Neural crest cell (in vitro differentiated cells): ENCODE measurements around the gene SLC4A9. TPM values are rescaled to one million over a fixed set of nuclear protein-coding genes. Genes with fewer than 3 reads are reported as not detected.

ENCODE experiments used
- DNase-seq: peaks from one replicate; pipeline ENCODE4 v3.0.0; 2021; ENCODE audit warnings: low read depth, mixed read lengths, low spot score
- H3K27ac Mint-ChIP-seq: one replicate; pipeline ENCODE4 v1.8.0; 2021; ENCODE audit warnings: mild to moderate bottlenecking, mixed read lengths; ENCODE audit not compliant: unreplicated experiment
- H3K27me3 Mint-ChIP-seq: 2 replicates; pipeline ENCODE4 v1.8.0; 2021; ENCODE audit warnings: low read depth, mild to moderate bottlenecking, mixed read lengths
- H3K36me3 Mint-ChIP-seq: 2 replicates; pipeline ENCODE4 v1.8.0; 2021; ENCODE audit warnings: low read depth, mild to moderate bottlenecking, mixed read lengths
- H3K4me1 Mint-ChIP-seq: 2 replicates; pipeline ENCODE4 v1.8.0; 2021; ENCODE audit warnings: mixed read lengths
- H3K4me3 Mint-ChIP-seq: one replicate; pipeline ENCODE4 v1.8.0; 2021; ENCODE audit warnings: mild to moderate bottlenecking, mixed read lengths
- H3K9me3 Mint-ChIP-seq: 2 replicates; pipeline ENCODE4 v1.8.0; 2021; ENCODE audit warnings: mixed read lengths
- total RNA-seq: library from RNA; stranded (reverse); gene quantifications from 2 replicates; pipeline ENCODE4 v1.2.1, GENCODE V29; 2021
- TF ChIP-seq, protein P1 (sequence below): fragments of 200-600 bp; sonication (generic); conservative IDR thresholded peaks from 2 replicates; pipeline ENCODE4 v1.5.0; 2021; ENCODE audit warnings: antibody characterized with exemption, mild to moderate bottlenecking

SLC4A9 gene
- total RNA-seq, 1 donor from 2014 or later: not detected

DNA sequence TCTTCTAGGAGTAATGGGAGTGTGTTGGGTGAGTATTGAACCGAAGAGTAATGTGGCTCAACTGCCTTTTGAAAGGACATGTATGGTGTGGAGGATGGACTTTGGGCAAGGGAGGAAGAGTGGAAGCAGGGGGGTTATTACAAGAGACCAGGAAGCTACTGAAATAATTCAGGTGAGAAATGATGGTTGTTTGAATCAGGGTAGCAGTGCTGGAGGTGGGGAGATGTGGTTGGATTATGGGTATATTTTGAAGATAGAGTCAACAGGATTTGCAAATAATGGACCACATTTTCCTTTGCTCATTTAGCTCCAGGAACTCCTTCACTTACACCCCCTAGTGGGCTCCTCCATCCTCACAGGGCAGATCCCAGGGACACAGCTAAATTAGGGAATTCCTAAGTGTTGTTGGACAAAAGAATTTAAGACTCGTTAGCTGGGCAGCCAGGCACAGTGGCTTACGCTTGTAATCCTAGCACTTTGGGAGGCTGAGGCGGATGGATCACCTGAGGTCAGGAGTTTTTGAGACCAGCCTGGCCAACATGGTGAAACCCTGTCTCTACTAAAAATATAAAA is 1.2 kb upstream of the SLC4A9 start:
- H3K4me3 Mint-ChIP-seq: no peak overlapping the region
- H3K36me3 Mint-ChIP-seq: no peaks in the 10 kb centered on the region
- DNase-seq: no peak
- H3K27me3 Mint-ChIP-seq: no peaks in the 10 kb centered on the region
- H3K9me3 Mint-ChIP-seq: no peaks in the 10 kb centered on the region
- peak overlapping the region; percentile 69 for H3K27ac Mint-ChIP-seq
- peaks cover 14% of the 10 kb centered on the region for H3K4me1 Mint-ChIP-seq
- TF ChIP-seq, protein P1, sequence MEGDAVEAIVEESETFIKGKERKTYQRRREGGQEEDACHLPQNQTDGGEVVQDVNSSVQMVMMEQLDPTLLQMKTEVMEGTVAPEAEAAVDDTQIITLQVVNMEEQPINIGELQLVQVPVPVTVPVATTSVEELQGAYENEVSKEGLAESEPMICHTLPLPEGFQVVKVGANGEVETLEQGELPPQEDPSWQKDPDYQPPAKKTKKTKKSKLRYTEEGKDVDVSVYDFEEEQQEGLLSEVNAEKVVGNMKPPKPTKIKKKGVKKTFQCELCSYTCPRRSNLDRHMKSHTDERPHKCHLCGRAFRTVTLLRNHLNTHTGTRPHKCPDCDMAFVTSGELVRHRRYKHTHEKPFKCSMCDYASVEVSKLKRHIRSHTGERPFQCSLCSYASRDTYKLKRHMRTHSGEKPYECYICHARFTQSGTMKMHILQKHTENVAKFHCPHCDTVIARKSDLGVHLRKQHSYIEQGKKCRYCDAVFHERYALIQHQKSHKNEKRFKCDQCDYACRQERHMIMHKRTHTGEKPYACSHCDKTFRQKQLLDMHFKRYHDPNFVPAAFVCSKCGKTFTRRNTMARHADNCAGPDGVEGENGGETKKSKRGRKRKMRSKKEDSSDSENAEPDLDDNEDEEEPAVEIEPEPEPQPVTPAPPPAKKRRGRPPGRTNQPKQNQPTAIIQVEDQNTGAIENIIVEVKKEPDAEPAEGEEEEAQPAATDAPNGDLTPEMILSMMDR: peak; percentile 55

DNA sequence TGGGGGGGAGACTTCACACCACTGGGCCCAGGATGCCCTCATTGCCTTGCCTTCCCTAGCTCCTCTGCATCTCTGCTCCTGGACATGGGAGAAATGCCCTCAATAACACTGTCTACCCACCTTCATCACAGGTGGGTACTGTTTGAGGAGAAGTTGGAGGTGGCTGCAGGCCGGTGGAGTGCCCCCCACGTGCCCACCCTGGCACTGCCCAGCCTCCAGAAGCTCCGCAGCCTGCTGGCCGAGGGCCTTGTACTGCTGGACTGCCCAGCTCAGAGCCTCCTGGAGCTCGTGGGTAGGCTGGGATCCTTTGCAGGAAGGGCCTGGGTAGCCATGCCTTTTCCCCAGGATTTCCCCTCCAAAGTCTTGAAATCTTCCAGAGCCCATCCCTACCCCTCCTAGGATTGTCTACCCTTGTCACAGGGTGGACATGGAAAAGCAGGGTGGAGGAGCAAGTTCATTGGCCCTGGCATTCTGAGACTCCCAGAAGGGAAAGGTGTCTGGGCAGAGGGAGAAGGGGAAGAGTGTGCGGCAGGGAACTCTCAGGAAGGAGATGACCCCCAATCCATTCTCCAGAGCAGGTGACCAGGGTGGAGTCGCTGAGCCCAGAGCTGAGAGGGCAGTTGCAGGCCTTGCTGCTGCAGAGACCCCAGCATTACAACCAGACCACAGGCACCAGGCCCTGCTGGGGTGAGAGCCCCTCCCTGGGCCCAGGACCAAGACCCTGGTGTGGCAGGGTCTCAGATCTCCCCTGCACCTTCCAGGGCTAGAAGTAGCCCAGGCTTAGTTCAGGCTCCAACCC is 886 bp downstream of the SLC4A9 start:
- no peaks in the 10 kb centered on the region for H3K9me3 Mint-ChIP-seq
- no peaks in the 10 kb centered on the region for H3K36me3 Mint-ChIP-seq
- TF ChIP-seq, protein P1: no peak
- H3K27me3 Mint-ChIP-seq: no peaks in the 10 kb centered on the region
- no peak for DNase-seq
- no peak overlapping the region for H3K4me3 Mint-ChIP-seq
- H3K4me1 Mint-ChIP-seq: peaks cover 14% of the 10 kb centered on the region
- no peak overlapping the region for H3K27ac Mint-ChIP-seq

DNA sequence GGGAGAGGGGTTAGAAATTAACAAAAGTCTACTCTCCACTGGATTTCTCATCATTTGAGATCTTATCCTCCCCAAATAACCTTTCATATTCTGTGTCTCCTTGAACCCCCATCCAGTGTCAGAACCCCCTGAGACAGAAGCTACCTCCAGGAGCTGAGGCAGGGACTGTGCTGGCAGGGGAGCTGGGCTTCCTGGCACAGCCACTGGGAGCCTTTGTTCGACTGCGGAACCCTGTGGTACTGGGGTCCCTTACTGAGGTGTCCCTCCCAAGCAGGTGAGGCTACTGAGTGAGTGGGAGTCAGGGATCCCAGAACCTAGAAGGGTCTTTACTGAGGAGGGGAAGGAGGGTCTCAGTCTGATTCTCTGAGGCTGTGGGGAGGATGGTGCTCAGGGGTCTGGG is 1.9 kb downstream of the SLC4A9 start:
- Mint-ChIP-seq H3K27me3 (no peaks in the 10 kb centered on the region), H3K27ac (no peak overlapping the region), H3K9me3 (no peaks in the 10 kb centered on the region), H3K36me3 (no peaks in the 10 kb centered on the region), H3K4me1 (peaks cover 14% of the 10 kb centered on the region), H3K4me3 (no peak overlapping the region)
- TF ChIP-seq, protein P1: no peak
- no peak for DNase-seq

DNA sequence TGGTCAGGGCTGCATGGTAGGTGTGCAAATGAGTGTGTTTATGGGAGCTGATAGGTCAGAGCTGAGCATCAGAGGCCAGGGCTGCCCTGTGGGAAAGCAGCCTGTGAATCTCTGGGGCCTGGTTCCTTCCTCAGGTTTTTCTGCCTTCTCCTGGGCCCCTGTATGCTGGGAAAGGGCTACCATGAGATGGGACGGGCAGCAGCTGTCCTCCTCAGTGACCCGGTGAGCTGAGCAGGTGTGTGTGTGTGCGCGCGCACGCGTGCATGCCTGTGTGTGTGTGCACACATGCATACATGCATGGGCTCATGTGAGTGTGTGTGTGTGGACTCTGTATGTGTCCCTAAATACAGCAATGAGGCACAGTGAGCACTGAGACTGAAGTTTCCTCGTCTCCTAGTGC is 2.3 kb downstream of the SLC4A9 start:
- Mint-ChIP-seq H3K36me3 (no peaks in the 10 kb centered on the region), H3K4me3 (no peak overlapping the region), H3K27me3 (no peaks in the 10 kb centered on the region), H3K9me3 (no peaks in the 10 kb centered on the region), H3K27ac (no peak overlapping the region), H3K4me1 (peaks cover 14% of the 10 kb centered on the region)
- DNase-seq: no peak
- TF ChIP-seq, protein P1: no peak

DNA sequence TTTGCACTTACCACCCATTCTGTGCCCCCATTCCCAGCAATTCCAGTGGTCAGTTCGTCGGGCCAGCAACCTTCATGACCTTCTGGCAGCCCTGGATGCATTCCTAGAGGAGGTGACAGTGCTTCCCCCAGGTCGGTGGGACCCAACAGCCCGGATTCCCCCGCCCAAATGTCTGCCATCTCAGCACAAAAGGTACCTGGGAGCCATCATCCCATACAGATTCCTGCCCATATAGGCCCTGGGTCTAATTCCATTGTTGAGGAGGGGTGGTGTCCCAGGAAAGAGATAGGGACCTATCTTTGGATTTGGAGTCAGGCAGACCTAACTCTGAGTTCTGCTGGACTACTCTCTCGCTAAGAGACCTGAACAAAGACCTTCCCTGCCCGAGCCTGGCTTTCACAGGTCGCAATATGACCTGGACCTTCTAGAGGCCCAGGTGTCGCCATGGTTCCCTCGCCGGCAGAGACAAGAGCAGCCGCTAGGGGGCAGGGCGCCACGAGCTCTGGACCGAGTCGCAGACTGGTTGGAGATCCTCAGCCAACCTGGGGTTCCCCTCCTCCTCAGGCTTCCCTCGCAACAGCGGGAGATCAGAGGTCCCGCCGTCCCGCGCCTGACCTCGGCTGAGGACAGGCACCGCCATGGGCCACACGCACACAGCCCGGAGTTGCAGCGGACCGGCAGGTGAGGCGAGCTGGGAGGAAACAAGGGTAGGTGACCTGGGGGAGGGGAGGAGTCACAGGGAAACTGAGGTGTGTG is 3.1 kb downstream of the SLC4A9 start:
- H3K27ac Mint-ChIP-seq: no peak overlapping the region
- TF ChIP-seq, protein P1: peak; percentile 96
- H3K27me3 Mint-ChIP-seq: no peaks in the 10 kb centered on the region
- DNase-seq: peak; percentile 85
- H3K4me3 Mint-ChIP-seq: no peak overlapping the region
- no peaks in the 10 kb centered on the region for H3K9me3 Mint-ChIP-seq
- H3K4me1 Mint-ChIP-seq: peaks cover 9% of the 10 kb centered on the region
- H3K36me3 Mint-ChIP-seq: no peaks in the 10 kb centered on the region
